ENCODE measurements around the gene IL10RA.

- TF ChIP-seq CTCF (IDR thresholded peaks at IDR 0.05 in 8 of 11, conservative IDR thresholded peaks at IDR 0.05 in 3 of 11) = no peak
- peak in 1 of 3 donors; percentile 47 for TF ChIP-seq POLR2AphosphoS5 (IDR thresholded peaks at IDR 0.05)
- no peak for TF ChIP-seq POLR2A (IDR thresholded peaks at IDR 0.05)
These were observed 23.9 kb downstream of the IL10RA start for GRCh38 chr11:118009864-118010737.

Data from spleen (tissue), 7 donors.